Pancreas (tissue), 10 donors: ENCODE data around the gene SANBR. TPM values are rescaled to one million over a fixed set of nuclear protein-coding genes. Genes with fewer than 3 reads are reported as not detected.

Experiments used
- ATAC-seq, 4 donors: fragments of 200-7000 bp; cut with Tn5 transposase; one replicate each; pipeline versions ENCODE4 v1.8.0 to v1.9.1; 2020; ENCODE audit warnings: mild to moderate bottlenecking in 4 of 4, moderate library complexity in 4 of 4
- DNase-seq, 6 donors: peaks; one replicate each; pipeline ENCODE4 v3.0.0-alpha.2; 2020
- FAIRE-seq: peaks from 2 replicates; lab custom pipeline; 2012; peaks lifted over from hg19 to GRCh38; lab: Jason Lieb, UNC
- H3K27ac ChIP-seq, 4 donors: fragments of 200-600 bp; sonication (generic); 1 replicate in 3 of 4; 2 replicates in 1 of 4; pipeline versions ENCODE4 v1.5.0 to v1.8.0; 2020
- H3K27me3 ChIP-seq, 4 donors: fragments of 200-600 bp; one replicate each; pipeline ENCODE4 v1.8.0; 2021
- H3K36me3 ChIP-seq, 3 donors: fragments of 200-600 bp; sonication (generic) in 1 of 3; one replicate each; pipeline versions ENCODE4 v1.5.0 to v1.8.0; 2020 to 2021
- H3K4me1 ChIP-seq, 3 donors: fragments of 200-600 bp; one replicate each; pipeline ENCODE4 v1.8.0; 2021
- H3K4me3 ChIP-seq, 4 donors: fragments of 200-600 bp; sonication (generic) in 2 of 4; one replicate each; pipeline versions ENCODE4 v1.5.0 to v1.8.0; 2020 to 2021
- H3K9me3 ChIP-seq, 4 donors: fragments of 200-600 bp; one replicate each; pipeline ENCODE4 v1.8.0; 2021
- WGBS, 2 donors: extraction: QIAGEN DNeasy Blood & Tissue Kit; methylation state at CpG; one replicate each; pipeline ENCODE4 v1.1.7; 2013; 5-methylcytosine and 5-hydroxymethylcytosine counted together
- intact Hi-C, 3 donors: fragments of 100-400 bp; cut with DNase I; formaldehyde crosslinking; loops; one replicate each; pipeline versions ENCODE4 v1.11.1 to v1.14.2; 2022
- polyA plus RNA-seq, 2 donors: library from polyadenylated mRNA; stranded (reverse); fragments of 200-250 nt; gene quantifications; one replicate each; pipeline ENCODE4 v1.2.3, GENCODE V29; 2013
- total RNA-seq, 6 donors: library from RNA; stranded (reverse); fragmentation: NEBNext Ultra II Directional in 4 of 6; extraction: Animal tissue kit (Norgen Biotek cat#: 25700) in 4 of 6; gene quantifications; one replicate each; pipeline versions ENCODE4 v1.2.1 to v1.2.4, GENCODE V29; 2021 to 2023
- TF ChIP-seq, protein P1 (sequence below), 4 donors: fragments of 200-600 bp; sonication (generic) in 3 of 4; IDR thresholded peaks; one replicate each; pipeline versions ENCODE4 v1.5.0 to v1.8.0; 2021; ENCODE audit warnings: antibody characterized with exemption in 4 of 4
- donor health status: healthy with polysubstance abuse.
- donor health status: DM: no; HTN: no; CAD: no; lungs with moderate emphysema.
- donor health status: DM: no; HTN: no; CAD: no.
- donor health status: control.
- donor health status: control.
- donor health status: Bipolar disorder and iron deficiency.
- donor health status: DM: yes; HTN: yes; CAD: no.
- donor health status: DM: no; HTN: no; CAD: no.
- donor health status: DM: no; HTN: no; CAD: no.
- donor health status: DM: yes; HTN: yes; CAD: no.

SANBR gene
- total and polyA plus RNA-seq, 8 donors, result 1.7 to 5.1 (median 3.1) TPM

DNA sequence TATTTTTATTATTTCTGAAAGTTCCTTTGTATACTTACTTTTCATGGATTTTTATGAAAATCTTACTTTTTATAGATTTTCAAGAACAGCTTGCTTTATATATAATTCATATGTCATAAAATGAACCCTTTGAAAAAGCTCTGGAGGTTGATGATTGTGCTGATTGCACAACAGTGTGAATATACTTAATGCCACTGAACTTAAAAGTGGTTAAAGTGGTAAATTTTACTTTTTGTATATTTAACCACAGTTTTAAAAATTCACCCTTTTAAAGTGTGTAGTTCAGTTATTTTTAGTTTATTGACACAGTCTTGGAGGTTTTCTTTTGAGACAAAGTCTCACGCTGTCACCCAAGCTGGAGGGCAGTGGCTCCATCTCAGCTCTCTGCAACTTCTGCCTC, 8.4 kb downstream of the SANBR start:
- Histone ChIP-seq H3K36me3 (peaks cover 0 to 6% (median 0%) of the 10 kb centered on the region in 3 donors), H3K4me1 (no peaks in the 10 kb centered on the region), H3K27me3 (no peaks in the 10 kb centered on the region), H3K27ac (no peak overlapping the region), H3K9me3 (no peaks in the 10 kb centered on the region), H3K4me3 (no peak overlapping the region)
- FAIRE-seq, result no peak
- no peak for ATAC-seq
- WGBS, 2 donors, result 94 to 100% methylated on average over 1 of the region's 1 CpG
- no peak for DNase-seq
- TF ChIP-seq, protein P1, sequence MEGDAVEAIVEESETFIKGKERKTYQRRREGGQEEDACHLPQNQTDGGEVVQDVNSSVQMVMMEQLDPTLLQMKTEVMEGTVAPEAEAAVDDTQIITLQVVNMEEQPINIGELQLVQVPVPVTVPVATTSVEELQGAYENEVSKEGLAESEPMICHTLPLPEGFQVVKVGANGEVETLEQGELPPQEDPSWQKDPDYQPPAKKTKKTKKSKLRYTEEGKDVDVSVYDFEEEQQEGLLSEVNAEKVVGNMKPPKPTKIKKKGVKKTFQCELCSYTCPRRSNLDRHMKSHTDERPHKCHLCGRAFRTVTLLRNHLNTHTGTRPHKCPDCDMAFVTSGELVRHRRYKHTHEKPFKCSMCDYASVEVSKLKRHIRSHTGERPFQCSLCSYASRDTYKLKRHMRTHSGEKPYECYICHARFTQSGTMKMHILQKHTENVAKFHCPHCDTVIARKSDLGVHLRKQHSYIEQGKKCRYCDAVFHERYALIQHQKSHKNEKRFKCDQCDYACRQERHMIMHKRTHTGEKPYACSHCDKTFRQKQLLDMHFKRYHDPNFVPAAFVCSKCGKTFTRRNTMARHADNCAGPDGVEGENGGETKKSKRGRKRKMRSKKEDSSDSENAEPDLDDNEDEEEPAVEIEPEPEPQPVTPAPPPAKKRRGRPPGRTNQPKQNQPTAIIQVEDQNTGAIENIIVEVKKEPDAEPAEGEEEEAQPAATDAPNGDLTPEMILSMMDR (IDR thresholded peaks at IDR 0.05), result no peak
- intact Hi-C loops, result no loop called here

DNA sequence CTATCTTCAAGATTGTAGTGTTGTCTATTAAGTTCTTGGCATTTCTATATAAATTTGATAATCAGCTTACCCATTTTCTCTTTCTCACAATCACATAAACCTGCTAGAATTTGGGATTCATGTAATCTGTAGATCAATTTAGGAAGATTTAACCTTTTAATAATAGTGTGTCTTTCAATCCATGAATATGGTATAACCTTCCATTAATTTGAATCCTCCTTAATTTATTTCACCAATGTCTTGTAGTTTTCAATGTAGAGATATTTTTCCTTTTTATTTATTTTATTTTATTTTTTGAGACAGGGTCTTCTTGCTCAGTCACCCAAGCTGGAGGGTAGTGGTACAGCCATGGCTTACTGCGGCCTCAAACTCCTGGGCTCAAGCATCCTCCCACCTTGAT, 20.2 kb downstream of the SANBR start:
- ATAC-seq (no peak), FAIRE-seq (peak; percentile 13), DNase-seq (no peak)
- intact Hi-C loops, result no loop called here
- TF ChIP-seq, protein P1 (IDR thresholded peaks at IDR 0.05), result no peak
- Histone ChIP-seq H3K36me3 (no peaks in the 10 kb centered on the region), H3K27ac (no peak overlapping the region), H3K4me1 (no peaks in the 10 kb centered on the region), H3K27me3 (no peaks in the 10 kb centered on the region), H3K4me3 (no peak overlapping the region), H3K9me3 (no peaks in the 10 kb centered on the region)
- WGBS, 2 donors, result 98 to 100% methylated on average over 1 of the region's 1 CpG

DNA sequence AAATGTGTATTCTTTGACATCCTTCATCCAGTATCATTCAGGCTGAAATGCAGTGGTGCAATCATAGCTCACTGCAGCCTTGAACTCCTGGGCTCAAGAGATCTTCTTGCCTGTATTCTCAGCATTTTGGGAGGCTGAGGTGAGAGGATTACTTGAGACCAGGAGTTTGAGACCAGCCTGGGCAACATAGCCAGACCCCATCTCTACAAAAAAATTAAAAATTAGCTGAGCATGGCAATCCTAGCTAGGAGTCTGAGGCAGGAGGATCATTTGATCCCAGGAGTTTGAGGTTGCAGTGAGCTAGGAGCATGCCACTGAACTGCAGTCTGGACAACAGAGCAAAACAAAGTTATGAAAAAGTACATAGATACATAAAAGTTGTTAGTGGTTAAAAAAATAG, 24.1 kb downstream of the SANBR start:
- TF ChIP-seq, protein P1 (IDR thresholded peaks at IDR 0.05), result no peak
- no peak overlapping the region for H3K4me3 ChIP-seq

DNA sequence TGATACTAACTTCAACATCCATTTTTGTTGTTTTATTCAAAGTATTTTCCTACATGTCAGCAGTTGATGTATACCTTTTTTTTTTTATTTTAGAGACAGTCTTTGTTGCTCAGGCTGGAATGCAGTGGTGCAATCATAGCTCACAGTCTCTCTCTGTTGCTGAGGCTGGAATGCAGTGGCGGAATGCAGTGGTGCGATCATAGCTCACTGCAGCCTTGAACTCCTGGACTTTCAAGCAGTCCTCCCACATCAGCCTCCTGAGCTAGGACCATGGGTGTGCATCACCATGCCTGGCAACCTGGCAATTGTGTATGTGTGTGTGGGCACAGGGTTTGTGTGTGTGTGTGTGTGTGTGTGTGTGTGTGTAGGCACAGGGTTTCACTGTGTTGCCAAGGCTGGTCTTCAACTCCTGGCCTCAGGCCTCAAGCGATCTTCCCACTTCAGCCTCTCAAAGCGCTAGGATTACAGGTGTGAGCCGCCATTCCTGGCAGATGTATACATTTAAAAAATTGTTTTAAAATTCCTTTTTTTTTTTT, 24.8 kb downstream of the SANBR start:
- no peak for FAIRE-seq
- no peak for ATAC-seq
- TF ChIP-seq, protein P1 (IDR thresholded peaks at IDR 0.05), result no peak
- Histone ChIP-seq H3K27me3 (no peaks in the 10 kb centered on the region), H3K4me3 (no peak overlapping the region), H3K4me1 (no peaks in the 10 kb centered on the region), H3K36me3 (no peaks in the 10 kb centered on the region), H3K9me3 (no peaks in the 10 kb centered on the region), H3K27ac (no peak overlapping the region)
- intact Hi-C loops, result no loop called here
- 94 to 97% methylated on average over 5 of the region's 5 CpGs for WGBS, 2 donors
- DNase-seq, result no peak

More for the DNA sequence above, 24.1 kb downstream of the SANBR start:
- Histone ChIP-seq H3K9me3 (no peaks in the 10 kb centered on the region), H3K27ac (no peak overlapping the region), H3K27me3 (no peaks in the 10 kb centered on the region), H3K36me3 (no peaks in the 10 kb centered on the region), H3K4me1 (no peaks in the 10 kb centered on the region)
- intact Hi-C loops, result no loop called here
- ATAC-seq (no peak), FAIRE-seq (no peak), DNase-seq (no peak)

DNA sequence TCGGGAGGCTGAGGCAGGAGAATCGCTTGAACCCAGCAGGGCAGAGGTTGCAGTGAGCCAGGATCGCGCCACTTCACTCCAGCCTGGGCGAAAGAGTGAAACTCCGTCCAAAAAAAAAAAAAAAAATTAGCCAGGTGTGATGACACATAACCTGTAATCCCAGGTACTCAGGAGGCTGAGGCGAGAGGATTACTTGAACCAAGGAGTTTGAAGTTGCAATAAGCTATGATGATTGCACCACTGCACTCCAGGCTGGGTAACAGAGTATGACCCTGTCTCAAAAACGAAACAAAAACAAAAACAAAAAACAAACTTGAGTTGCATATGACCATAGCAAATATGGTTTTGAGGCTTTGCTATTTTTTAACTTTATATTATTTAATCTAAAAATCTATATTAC, 25.8 kb downstream of the SANBR start:
- intact Hi-C loops, result no loop called here
- ATAC-seq (no peak), DNase-seq (no peak), FAIRE-seq (no peak)
- 94% methylated on average over 8 of the region's 8 CpGs for WGBS, 2 donors
- no peak overlapping the region for H3K27ac ChIP-seq
- no peak overlapping the region for H3K4me3 ChIP-seq
- no peaks in the 10 kb centered on the region for H3K36me3 ChIP-seq
- TF ChIP-seq, protein P1 (IDR thresholded peaks at IDR 0.05), result no peak
- H3K27me3 ChIP-seq, result no peaks in the 10 kb centered on the region
- H3K4me1 ChIP-seq, result no peaks in the 10 kb centered on the region
- H3K9me3 ChIP-seq, result no peaks in the 10 kb centered on the region
